ENCODE measurements around the gene FAM174C. TPM values are rescaled to one million over a fixed set of nuclear protein-coding genes. Genes with fewer than 3 reads are reported as not detected.

Gene FAM174C
- total and polyA plus RNA-seq, 10 of the 15 experiments (the other 5 are each of a cell fraction or from before 2014, with no cell fraction given), result 0.89 to 94.6 (median 43.6) TPM

DNA sequence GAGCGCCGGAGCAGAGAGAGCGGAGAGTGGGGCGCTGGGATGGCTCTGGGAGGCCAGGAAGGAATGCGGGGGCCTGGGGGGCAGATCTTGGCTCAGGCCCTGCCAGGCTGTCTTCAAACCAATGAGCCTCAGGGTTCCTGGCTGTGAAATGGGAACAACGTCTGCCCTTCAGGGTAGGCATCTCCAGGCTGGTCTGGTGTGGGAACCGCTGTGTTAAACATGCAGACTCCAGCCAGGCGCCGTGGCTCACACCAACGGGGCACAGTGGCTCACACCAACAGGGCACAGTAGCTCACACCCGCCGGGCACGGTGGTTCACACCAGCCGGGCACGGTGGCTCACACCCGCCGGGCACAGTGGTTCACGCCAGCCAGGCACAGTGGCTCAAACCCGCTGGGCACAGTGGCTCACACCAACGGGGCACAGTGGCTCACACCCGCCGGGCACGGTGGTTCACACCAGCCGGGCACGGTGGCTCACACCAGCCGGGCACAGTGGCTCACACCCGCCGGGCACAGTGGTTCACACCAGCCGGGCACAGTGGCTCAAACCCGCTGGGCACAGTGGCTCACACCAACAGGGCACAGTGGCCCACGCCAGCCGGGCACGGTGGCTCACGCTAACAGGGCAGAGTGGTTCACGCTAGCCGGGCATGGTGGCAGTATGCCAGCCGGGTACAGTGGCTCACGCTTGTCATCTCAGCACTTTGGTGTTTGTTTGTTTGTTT, 50.4 kb downstream of the FAM174C start:
- 71% methylated on average over 37 of the region's 38 CpGs for WGBS (ENCODE audit: insufficient coverage, insufficient replicate concordance, low lambda C conversion rate, missing lambda C conversion rate)
- ChIA-PET RAD21 (ENCODE audit: unreplicated experiment) (no interaction called here), CTCF (no interaction called here), SMC1A (ENCODE audit: uncharacterized antibody, unreplicated experiment) (no interaction called here), POLR2A (no interaction called here)
- H2AFZ ChIP-seq (ENCODE audit: control insufficient read depth, low read depth, low read length), result no peak overlapping the region
- in situ Hi-C loops (cut with MboI) (no loop called here), intact Hi-C loops (cut with micrococcal nuclease; ENCODE audit: unreplicated experiment) (no loop called here)
- TF ChIP-seq, protein P1, sequence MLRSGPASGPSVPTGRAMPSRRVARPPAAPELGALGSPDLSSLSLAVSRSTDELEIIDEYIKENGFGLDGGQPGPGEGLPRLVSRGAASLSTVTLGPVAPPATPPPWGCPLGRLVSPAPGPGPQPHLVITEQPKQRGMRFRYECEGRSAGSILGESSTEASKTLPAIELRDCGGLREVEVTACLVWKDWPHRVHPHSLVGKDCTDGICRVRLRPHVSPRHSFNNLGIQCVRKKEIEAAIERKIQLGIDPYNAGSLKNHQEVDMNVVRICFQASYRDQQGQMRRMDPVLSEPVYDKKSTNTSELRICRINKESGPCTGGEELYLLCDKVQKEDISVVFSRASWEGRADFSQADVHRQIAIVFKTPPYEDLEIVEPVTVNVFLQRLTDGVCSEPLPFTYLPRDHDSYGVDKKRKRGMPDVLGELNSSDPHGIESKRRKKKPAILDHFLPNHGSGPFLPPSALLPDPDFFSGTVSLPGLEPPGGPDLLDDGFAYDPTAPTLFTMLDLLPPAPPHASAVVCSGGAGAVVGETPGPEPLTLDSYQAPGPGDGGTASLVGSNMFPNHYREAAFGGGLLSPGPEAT (IDR thresholded peaks at IDR 0.05; ENCODE audit: low read depth), result no peak
- TF ChIP-seq, protein P2, sequence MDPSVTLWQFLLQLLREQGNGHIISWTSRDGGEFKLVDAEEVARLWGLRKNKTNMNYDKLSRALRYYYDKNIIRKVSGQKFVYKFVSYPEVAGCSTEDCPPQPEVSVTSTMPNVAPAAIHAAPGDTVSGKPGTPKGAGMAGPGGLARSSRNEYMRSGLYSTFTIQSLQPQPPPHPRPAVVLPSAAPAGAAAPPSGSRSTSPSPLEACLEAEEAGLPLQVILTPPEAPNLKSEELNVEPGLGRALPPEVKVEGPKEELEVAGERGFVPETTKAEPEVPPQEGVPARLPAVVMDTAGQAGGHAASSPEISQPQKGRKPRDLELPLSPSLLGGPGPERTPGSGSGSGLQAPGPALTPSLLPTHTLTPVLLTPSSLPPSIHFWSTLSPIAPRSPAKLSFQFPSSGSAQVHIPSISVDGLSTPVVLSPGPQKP (IDR thresholded peaks at IDR 0.05; ENCODE audit: low read depth, low read length), result no peak
- no peak for TF ChIP-seq EGR1 (IDR thresholded peaks at IDR 0.05; ENCODE audit: borderline replicate concordance in 1 of 2, low read depth in 2 of 2, low read length in 2 of 2)
- TF ChIP-seq, protein P3, sequence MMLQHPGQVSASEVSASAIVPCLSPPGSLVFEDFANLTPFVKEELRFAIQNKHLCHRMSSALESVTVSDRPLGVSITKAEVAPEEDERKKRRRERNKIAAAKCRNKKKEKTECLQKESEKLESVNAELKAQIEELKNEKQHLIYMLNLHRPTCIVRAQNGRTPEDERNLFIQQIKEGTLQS (IDR thresholded peaks at IDR 0.05; ENCODE audit: borderline replicate concordance, extremely low read depth, low read depth, low read length), result no peak
- no peak for TF ChIP-seq WRNIP1 (IDR thresholded peaks at IDR 0.05; ENCODE audit: borderline replicate concordance, low read depth, low read length)
- TF ChIP-seq SPI1 (IDR thresholded peaks at IDR 0.05; ENCODE audit: borderline replicate concordance, insufficient read depth, low read depth, low read length), result no peak
- TF ChIP-seq RUNX3 (IDR thresholded peaks at IDR 0.05; ENCODE audit: low read length), result no peak
- no peak for TF ChIP-seq POLR2AphosphoS5 (IDR thresholded peaks at IDR 0.05; ENCODE audit: low read length)
- TF ChIP-seq STAT3 (IDR thresholded peaks at IDR 0.05; ENCODE audit: low read depth, low read length), result no peak
- H4K20me1 ChIP-seq (ENCODE audit: control insufficient read depth, insufficient read depth), result no peaks in the 10 kb centered on the region
- no peaks in the 10 kb centered on the region for H3K4me1 ChIP-seq (ENCODE audit: control insufficient read depth, insufficient read depth, low read length)
- H3K4me2 ChIP-seq (ENCODE audit: control insufficient read depth, insufficient read depth), result no peak overlapping the region
- no TSS peak for BruUV-seq (replicated peaks)
- H3K4me3 ChIP-seq, result no peak overlapping the region
- no peaks in the 10 kb centered on the region for H3K9me3 ChIP-seq (replicated peaks; ENCODE audit: control insufficient read depth, insufficient read depth, low read length)
- H3K27me3 ChIP-seq (replicated peaks in 1 of 2; ENCODE audit: control insufficient read depth in 2 of 2, insufficient read depth in 2 of 2, low read length in 1 of 2), result peaks cover 6 to 10% of the 10 kb centered on the region in 2 experiments; a peak in 3 of 4 replicates
- H3K79me2 ChIP-seq (ENCODE audit: control insufficient read depth, insufficient read depth, low read length), result no peaks in the 10 kb centered on the region
- no peak for DNase-seq (ENCODE audit: low read depth, low spot score)
- no peaks in the 10 kb centered on the region for H3K36me3 ChIP-seq (ENCODE audit: control insufficient read depth in 2 of 2, insufficient read depth in 2 of 2, low read length in 1 of 2)
- H3K27ac ChIP-seq (ENCODE audit: control insufficient read depth, insufficient read depth), result no peak overlapping the region
- H3K9ac ChIP-seq (ENCODE audit: control insufficient read depth, insufficient read depth, low read length), result no peak overlapping the region
- ATAC-seq, result no peak
- no peak for FAIRE-seq

Data from GM12878 (cell line).